ENCODE data around the gene C3orf20. TPM values are rescaled to one million over a fixed set of nuclear protein-coding genes. Genes with fewer than 3 reads are reported as not detected.

Gene C3orf20
- total RNA-seq, 1 donor = not detected

DNA sequence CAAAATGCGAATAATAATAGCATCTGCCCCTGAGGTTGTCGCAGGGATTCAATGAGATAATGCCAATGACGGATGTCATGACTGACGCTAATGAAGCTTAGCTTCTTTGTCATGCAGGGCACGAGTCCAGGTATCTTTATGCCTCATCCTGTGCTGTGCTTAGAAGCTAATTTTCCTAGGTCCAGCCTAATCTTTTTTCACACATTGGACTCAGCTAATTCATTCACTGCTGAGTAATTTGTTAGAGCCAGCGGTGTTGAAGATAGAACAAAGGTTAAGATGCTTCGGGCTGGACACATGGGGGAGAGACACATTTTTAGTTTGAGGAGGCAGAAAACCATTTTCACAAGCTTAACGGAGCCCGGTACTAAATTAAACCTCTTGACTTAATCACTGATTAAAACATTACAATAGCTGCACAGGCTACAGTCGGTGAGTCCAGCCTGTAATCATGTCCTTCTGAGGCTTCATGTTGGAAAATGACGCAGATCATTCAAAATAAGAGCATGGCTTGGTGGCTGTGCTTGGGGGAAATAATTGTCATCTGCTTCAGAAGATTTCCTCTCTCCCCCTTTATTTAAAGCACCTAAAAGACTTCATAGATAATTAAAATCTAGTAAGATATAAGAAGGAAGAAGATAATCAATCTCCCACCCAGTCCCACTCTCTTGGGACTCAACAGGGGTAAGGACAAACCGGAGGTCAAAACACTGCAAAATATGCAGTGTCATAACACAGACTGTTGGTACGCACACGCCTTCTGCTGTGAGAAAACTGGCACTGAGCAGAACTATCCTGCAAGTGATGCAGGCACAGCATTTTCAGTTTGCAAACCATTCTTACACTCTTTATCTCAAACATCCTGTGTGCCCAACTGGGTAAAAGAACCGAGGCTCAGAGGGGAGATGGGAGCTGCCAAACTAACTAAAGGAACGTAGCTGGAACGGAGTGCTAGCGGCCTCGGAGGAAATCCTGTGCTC is 26.7 kb upstream of the C3orf20 start:
- DNase-seq (ENCODE audit: low read depth) = no peak
- H3K4me3 ChIP-seq (ENCODE audit: low read depth, low read length) = no peak overlapping the region
- TF ChIP-seq, protein P1, sequence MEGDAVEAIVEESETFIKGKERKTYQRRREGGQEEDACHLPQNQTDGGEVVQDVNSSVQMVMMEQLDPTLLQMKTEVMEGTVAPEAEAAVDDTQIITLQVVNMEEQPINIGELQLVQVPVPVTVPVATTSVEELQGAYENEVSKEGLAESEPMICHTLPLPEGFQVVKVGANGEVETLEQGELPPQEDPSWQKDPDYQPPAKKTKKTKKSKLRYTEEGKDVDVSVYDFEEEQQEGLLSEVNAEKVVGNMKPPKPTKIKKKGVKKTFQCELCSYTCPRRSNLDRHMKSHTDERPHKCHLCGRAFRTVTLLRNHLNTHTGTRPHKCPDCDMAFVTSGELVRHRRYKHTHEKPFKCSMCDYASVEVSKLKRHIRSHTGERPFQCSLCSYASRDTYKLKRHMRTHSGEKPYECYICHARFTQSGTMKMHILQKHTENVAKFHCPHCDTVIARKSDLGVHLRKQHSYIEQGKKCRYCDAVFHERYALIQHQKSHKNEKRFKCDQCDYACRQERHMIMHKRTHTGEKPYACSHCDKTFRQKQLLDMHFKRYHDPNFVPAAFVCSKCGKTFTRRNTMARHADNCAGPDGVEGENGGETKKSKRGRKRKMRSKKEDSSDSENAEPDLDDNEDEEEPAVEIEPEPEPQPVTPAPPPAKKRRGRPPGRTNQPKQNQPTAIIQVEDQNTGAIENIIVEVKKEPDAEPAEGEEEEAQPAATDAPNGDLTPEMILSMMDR (IDR thresholded peaks at IDR 0.05; ENCODE audit: insufficient read depth, low read depth, low read length) = no peak

DNA sequence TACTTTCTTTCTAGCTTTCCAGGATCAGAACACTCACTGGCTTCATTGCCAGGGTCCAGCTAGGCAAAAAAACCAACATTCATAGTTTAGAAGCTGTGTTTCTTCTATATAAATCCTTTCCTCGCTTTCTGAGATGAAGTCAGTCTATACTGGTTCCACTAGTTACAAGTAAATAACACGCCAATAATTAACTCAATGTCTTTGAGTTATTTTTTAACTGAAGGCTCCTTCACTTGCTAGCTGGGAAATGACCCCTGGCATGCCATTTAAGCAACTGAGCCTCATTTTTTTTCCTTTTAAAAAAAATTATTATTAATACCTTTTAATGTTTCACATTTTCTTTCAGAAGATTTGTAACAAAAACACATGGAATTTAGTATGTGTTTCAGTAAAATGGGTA is 25.5 kb upstream of the C3orf20 start:
- TF ChIP-seq, protein P1 (IDR thresholded peaks at IDR 0.05; ENCODE audit: insufficient read depth, low read depth, low read length) = no peak
- DNase-seq (ENCODE audit: low read depth) = no peak
- H3K4me3 ChIP-seq (ENCODE audit: low read depth, low read length) = no peak overlapping the region

DNA sequence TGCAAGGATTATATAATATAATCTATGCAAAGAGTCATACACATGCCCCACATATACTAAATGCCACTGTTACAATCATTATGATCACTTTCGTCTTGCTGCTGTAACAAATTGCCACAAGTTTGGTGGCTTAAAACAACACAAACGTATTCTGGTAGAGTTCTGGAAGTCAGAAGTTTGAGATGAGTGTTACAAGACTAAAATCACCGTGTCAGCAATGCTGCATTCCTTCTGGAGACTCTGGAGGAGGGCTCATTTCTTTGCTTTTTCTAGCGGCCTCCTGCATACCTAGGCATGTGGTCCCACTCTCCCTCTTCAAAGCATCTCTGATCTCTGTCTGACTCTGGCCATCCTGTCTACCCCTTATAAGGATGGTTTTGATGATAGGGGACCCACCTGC is 24.7 kb upstream of the C3orf20 start:
- DNase-seq (ENCODE audit: low read depth) = no peak
- TF ChIP-seq, protein P1 (IDR thresholded peaks at IDR 0.05; ENCODE audit: insufficient read depth, low read depth, low read length) = no peak
- H3K4me3 ChIP-seq (ENCODE audit: low read depth, low read length) = no peak overlapping the region

DNA sequence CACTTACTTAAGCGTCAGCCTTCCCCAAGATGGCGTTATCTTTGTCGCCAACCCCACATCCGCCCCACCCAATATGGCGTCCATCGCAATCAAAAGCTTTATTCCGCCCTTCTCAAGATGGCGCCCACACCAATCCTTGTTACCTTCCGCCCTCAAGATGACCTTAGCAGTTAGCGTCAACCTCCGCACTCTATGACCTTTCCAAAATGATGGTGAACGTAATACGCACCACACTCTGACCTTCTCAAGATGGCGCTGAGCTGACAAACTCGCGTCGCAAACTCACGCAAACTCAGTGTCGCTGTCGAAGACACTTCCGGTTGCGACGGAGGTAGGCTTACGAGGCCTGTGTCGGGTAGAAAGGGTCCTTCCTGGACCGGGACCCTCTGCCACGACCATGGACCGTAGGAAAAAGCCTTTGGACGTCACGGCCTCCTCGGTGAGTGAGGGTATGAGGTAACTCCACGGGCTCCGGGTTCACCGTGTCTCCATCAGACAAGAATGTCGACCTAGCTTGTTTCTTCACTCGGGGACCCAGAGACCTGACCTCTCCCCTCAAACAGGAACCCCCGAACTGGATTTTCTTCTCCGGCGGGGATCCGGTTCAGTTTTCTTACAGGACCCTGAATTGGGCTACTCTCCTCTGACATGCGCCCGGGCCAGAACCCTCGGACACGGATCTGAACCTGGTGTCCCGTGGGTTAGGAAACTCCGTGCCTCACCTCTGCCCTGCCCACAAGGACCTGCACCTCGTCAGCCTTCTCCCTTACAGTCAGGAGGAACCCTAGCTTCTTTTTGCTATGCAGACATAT is 23.3 kb upstream of the C3orf20 start, which contains the start of gene CCDC174:
TSS of gene CCDC174 (plus strand) at position 323 of the 812 bp plus-strand sequence. CDS start at position 398, 75 bp downstream.
- peak; percentile 100 for DNase-seq (ENCODE audit: low read depth)
- H3K4me3 ChIP-seq (ENCODE audit: low read depth, low read length) = peak within 1 kb of the TSS; percentile 99
- TF ChIP-seq, protein P1 (IDR thresholded peaks at IDR 0.05; ENCODE audit: insufficient read depth, low read depth, low read length) = no peak

DNA sequence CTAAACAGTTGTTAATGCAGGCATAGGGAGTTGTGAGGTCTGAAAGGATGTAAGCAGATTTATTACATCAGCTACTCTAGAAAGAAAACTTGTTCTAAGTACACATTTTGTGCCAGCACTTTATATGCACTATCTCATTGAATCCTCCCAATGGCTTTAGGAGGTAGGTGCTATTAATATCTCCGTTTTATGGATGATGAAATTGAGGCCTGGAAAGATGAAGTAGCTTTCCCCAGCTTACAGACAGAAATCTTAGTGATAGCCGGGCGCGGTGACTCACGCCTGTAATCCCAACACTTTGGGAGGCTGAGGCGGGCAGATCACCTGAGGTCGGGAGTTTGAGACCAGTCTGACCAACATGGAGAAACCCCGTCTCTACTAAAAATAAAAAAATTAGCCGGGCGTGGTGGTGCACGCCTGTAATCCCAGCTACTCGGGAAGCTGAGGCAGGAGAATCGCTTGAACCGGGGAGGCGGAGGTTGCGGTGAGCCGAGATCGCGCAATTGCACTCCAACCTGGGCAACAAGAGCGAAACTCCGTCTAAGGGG is 22.5 kb upstream of the C3orf20 start:
- H3K4me3 ChIP-seq (ENCODE audit: low read depth, low read length) = peak overlapping the region; percentile 99
- peak; percentile 82 for DNase-seq (ENCODE audit: low read depth)

DNA sequence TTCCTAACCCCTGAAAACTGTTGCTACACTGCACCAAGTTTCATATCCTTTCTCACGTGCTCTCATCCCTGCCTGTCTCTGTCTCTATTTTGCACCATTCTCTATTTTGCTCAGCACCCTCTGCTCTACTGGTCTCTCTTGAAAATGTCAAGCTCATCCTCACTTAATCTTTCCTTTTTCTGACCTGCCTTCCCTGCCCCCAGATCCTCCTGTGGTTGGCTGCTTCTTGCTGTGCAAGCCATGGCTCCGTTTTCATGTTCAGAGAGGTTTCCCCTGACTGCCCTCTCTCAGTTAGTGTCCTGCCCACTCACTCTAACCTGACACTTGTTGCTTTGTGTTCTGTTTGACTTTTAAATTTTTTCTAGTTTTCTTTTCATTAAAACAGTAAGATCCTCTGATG is 17.4 kb upstream of the C3orf20 start:
- DNase-seq (ENCODE audit: low read depth) = no peak
- TF ChIP-seq, protein P1 (IDR thresholded peaks at IDR 0.05; ENCODE audit: insufficient read depth, low read depth, low read length) = no peak
- H3K4me3 ChIP-seq (ENCODE audit: low read depth, low read length) = no peak overlapping the region

DNA sequence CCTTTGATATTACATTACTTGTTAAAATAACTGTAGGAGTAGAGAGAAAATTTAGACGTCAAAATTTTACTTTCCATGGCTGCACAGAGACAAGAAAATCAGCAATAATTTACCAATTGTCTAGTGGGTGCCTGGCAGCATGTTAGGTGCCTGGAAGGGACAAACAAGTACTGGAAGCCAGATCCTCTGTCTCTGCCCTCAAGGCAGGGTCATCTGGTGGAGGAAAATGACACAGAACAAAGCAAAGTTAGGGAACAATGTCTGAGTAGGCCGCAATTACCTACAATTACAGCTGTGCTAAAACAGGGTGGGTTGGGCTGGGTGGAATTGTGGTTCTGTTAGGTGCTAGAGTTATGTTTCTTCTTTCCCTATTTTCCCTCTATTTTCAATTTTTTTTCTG is 16.0 kb upstream of the C3orf20 start:
- TF ChIP-seq, protein P1 (IDR thresholded peaks at IDR 0.05; ENCODE audit: insufficient read depth, low read depth, low read length) = no peak
- H3K4me3 ChIP-seq (ENCODE audit: low read depth, low read length) = no peak overlapping the region
- no peak for DNase-seq (ENCODE audit: low read depth)

Measured in fibroblast of villous mesenchyme (primary cell).